ENCODE measurements around the gene EVI5.

DNA sequence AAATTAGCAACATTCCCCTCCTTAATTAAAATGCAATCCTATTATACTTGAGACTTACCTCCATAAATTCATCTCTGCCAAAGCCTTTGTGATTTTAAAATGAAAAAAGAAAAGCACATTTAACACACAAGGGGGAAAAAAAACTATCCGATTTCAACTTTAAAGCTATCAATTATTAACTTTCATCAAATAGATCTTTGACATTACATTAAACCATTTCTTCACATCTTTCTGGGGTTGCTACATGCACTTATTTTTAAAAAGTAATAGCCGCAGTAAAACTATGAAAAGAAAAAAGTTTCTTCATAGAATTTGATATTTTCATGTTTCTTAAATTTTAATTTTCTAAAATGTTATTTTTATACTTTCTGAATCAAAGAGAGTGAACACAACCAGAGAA is 71.0 kb downstream of the EVI5 start:
- TF ChIP-seq EZH2phosphoT487 (IDR thresholded peaks at IDR 0.05): no peak
- TF ChIP-seq, protein P1, sequence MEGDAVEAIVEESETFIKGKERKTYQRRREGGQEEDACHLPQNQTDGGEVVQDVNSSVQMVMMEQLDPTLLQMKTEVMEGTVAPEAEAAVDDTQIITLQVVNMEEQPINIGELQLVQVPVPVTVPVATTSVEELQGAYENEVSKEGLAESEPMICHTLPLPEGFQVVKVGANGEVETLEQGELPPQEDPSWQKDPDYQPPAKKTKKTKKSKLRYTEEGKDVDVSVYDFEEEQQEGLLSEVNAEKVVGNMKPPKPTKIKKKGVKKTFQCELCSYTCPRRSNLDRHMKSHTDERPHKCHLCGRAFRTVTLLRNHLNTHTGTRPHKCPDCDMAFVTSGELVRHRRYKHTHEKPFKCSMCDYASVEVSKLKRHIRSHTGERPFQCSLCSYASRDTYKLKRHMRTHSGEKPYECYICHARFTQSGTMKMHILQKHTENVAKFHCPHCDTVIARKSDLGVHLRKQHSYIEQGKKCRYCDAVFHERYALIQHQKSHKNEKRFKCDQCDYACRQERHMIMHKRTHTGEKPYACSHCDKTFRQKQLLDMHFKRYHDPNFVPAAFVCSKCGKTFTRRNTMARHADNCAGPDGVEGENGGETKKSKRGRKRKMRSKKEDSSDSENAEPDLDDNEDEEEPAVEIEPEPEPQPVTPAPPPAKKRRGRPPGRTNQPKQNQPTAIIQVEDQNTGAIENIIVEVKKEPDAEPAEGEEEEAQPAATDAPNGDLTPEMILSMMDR (IDR thresholded peaks at IDR 0.05): no peak
- no peak for TF ChIP-seq EZH2 (IDR thresholded peaks at IDR 0.05)

Measured in neural progenitor cell (in vitro differentiated cells).